Neural cell (in vitro differentiated cells): ENCODE measurements around the gene PSMC6.

ENCODE experiments used
- EP300 ChIP-seq: fragments of 450-650 bp; conservative IDR thresholded peaks from 2 replicates; pipeline ENCODE4 v1.6.1; 2014; ENCODE audit warnings: antibody characterized with exemption, mild to moderate bottlenecking, moderate library complexity; ENCODE audit not compliant: poor library complexity, severe bottlenecking
- EZH2 ChIP-seq: fragments of 200-600, 300-800 bp; shearing (Covaris generic), sonication (generic); IDR thresholded peaks from 2 replicates; pipeline ENCODE4 v1.6.1; 2014; ENCODE audit warnings: antibody characterized with exemption, low read length, borderline replicate concordance, mild to moderate bottlenecking; ENCODE audit not compliant: insufficient read depth, poor library complexity, severe bottlenecking
- MXI1 ChIP-seq: fragments of 450-650 bp; conservative IDR thresholded peaks from 2 replicates; pipeline ENCODE4 v1.6.1; 2014; ENCODE audit warnings: antibody characterized with exemption, mild to moderate bottlenecking; ENCODE audit not compliant: poor library complexity, severe bottlenecking
- POLR2AphosphoS5 ChIP-seq: IDR thresholded peaks from 2 replicates; pipeline ENCODE4 v1.6.1; 2012
- RAD21 ChIP-seq: fragments of 450-650 bp; conservative IDR thresholded peaks from 2 replicates; pipeline ENCODE4 v1.6.1; 2014; ENCODE audit warnings: antibody characterized with exemption, mild to moderate bottlenecking, moderate library complexity
- TF ChIP-seq, protein P1 (sequence below): fragments of 450-650 bp; IDR thresholded peaks from 2 replicates; pipeline ENCODE4 v1.5.1; 2014; ENCODE audit warnings: antibody characterized with exemption, mild to moderate bottlenecking, moderate library complexity; ENCODE audit not compliant: poor library complexity, severe bottlenecking

DNA sequence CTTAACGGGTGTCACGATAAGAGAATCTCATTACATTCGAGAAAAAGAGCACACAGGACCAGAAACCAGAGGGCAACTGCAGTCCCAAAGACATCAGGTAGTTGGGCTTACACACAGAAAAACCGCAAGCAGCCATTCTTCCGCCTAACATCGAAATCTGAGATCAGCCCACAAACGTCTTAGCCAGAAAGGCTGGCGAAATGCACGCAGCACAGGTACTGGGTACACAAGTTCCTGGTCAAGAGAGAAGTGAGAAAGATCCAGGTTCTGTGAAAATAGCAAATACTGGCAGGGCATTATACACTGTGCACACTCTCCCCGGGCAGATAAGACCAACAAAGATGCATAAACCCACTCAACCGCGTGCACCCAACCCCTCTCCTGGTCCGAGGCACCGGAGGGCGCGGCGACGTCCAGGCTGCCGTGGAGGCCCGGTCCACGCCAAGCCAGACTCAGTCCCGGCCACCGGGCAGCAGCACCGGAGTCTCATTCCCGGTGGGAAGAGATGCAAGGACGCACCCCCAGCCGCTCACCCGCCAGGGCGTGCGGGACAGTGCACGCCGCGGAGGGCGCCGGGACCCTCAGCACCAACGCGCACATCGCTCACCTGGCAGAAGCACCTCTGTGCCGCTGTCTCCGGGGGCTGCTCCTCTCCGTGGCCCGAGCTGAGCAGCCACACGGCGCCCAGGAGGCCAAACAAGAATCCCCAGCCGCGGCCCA is 12.1 kb upstream of the PSMC6 start:
- TF ChIP-seq, protein P1, sequence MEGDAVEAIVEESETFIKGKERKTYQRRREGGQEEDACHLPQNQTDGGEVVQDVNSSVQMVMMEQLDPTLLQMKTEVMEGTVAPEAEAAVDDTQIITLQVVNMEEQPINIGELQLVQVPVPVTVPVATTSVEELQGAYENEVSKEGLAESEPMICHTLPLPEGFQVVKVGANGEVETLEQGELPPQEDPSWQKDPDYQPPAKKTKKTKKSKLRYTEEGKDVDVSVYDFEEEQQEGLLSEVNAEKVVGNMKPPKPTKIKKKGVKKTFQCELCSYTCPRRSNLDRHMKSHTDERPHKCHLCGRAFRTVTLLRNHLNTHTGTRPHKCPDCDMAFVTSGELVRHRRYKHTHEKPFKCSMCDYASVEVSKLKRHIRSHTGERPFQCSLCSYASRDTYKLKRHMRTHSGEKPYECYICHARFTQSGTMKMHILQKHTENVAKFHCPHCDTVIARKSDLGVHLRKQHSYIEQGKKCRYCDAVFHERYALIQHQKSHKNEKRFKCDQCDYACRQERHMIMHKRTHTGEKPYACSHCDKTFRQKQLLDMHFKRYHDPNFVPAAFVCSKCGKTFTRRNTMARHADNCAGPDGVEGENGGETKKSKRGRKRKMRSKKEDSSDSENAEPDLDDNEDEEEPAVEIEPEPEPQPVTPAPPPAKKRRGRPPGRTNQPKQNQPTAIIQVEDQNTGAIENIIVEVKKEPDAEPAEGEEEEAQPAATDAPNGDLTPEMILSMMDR: no peak
- no peak for TF ChIP-seq RAD21
- no peak for TF ChIP-seq MXI1
- TF ChIP-seq EP300: peak; percentile 16
- no peak for TF ChIP-seq POLR2AphosphoS5
- TF ChIP-seq EZH2: no peak
